ENCODE measurements around the gene MAP1LC3C. TPM values are rescaled to one million over a fixed set of nuclear protein-coding genes. Genes with fewer than 3 reads are reported as not detected.
A peak's percentile ranks its signal among the peaks of the same experiment; 100 is the strongest.

The MAP1LC3C gene
- total and polyA plus RNA-seq, 2 experiments from 2014 or later: 0.36 TPM; not detected in 1

- H3K9ac ChIP-seq: no peak overlapping the region
- H3K79me2 ChIP-seq (ENCODE audit: insufficient read depth): no peaks in the 10 kb centered on the region
- WGBS, 2 experiments (ENCODE audit: low coverage in 1 of 2, low lambda C conversion rate in 2 of 2, missing lambda C conversion rate in 2 of 2): 70 to 72% methylated on average over 3 of the region's 3 CpGs
- no peak overlapping the region for H3K4me3 ChIP-seq
- no peak for DNase-seq
- H3K9me2 ChIP-seq (ENCODE audit: insufficient read depth): no peaks in the 10 kb centered on the region
- H3K4me1 ChIP-seq (ENCODE audit: insufficient read depth): peaks cover 20% of the 10 kb centered on the region
- no peaks in the 10 kb centered on the region for H3K27me3 ChIP-seq (replicated peaks; ENCODE audit: insufficient read depth)
- TF ChIP-seq EZH2phosphoT487 (IDR thresholded peaks at IDR 0.05; ENCODE audit: insufficient read depth, low read depth): no peak
- no peak overlapping the region for H3K27ac ChIP-seq
- H3K9me3 ChIP-seq (ENCODE audit: low read depth): no peaks in the 10 kb centered on the region
- no peak overlapping the region for H2AFZ ChIP-seq
- peaks cover 11% of the 10 kb centered on the region; the same call in 1 of the 2 replicates for H3F3A ChIP-seq (ENCODE audit: insufficient read depth)
- H4K20me1 ChIP-seq (ENCODE audit: insufficient read depth): no peaks in the 10 kb centered on the region
- in situ Hi-C loops (cut with MboI): loop anchor here (25.0 kb wide), 1 partner anchor 1305 kb away; no protein-coding TSS in a partner anchor
- H3K4me2 ChIP-seq (ENCODE audit: unreplicated experiment): no peak overlapping the region
- no peaks in the 10 kb centered on the region for H3K36me3 ChIP-seq (ENCODE audit: low read depth)
Measured at GRCh38 chr1:242006976-242007375, 8.1 kb upstream of the MAP1LC3C start.

- Histone ChIP-seq H3K27ac (no peak overlapping the region), H4K20me1 (ENCODE audit: insufficient read depth) (no peaks in the 10 kb centered on the region), H3K27me3 (replicated peaks; ENCODE audit: insufficient read depth) (no peaks in the 10 kb centered on the region), H3K79me2 (ENCODE audit: insufficient read depth) (no peaks in the 10 kb centered on the region), H3K4me1 (ENCODE audit: insufficient read depth) (peaks cover 26% of the 10 kb centered on the region), H3K9ac (no peak overlapping the region), H2AFZ (no peak overlapping the region), H3K4me3 (no peak overlapping the region), H3K4me2 (ENCODE audit: unreplicated experiment) (no peak overlapping the region), H3K36me3 (ENCODE audit: low read depth) (no peaks in the 10 kb centered on the region), H3K9me3 (ENCODE audit: low read depth) (no peaks in the 10 kb centered on the region), H3K9me2 (ENCODE audit: insufficient read depth) (no peaks in the 10 kb centered on the region), H3F3A (ENCODE audit: insufficient read depth) (peaks cover 11% of the 10 kb centered on the region; the same call in 1 of the 2 replicates)
- WGBS, 2 experiments (ENCODE audit: low coverage in 1 of 2, low lambda C conversion rate in 2 of 2, missing lambda C conversion rate in 2 of 2): 70 to 71% methylated on average over 5 of the region's 5 CpGs
- TF ChIP-seq EZH2 (IDR thresholded peaks at IDR 0.05; ENCODE audit: insufficient read depth, poor library complexity, severe bottlenecking) (no peak), EZH2phosphoT487 (IDR thresholded peaks at IDR 0.05; ENCODE audit: insufficient read depth, low read depth) (no peak)
- DNase-seq: peak; percentile 64
- in situ Hi-C loops (cut with MboI): loop anchor here (25.0 kb wide), 1 partner anchor 1306 kb away; no protein-coding TSS in a partner anchor
Measured at GRCh38 chr1:242005866-242006535, 7.1 kb upstream of the MAP1LC3C start.

GRCh38 chr1:242004751-242005495 is 6.0 kb upstream of the MAP1LC3C start:
- Histone ChIP-seq H3K27me3 (replicated peaks; ENCODE audit: insufficient read depth) (no peaks in the 10 kb centered on the region), H3K9me2 (ENCODE audit: insufficient read depth) (no peaks in the 10 kb centered on the region), H3K79me2 (ENCODE audit: insufficient read depth) (no peaks in the 10 kb centered on the region), H3K4me2 (ENCODE audit: unreplicated experiment) (no peak overlapping the region), H3F3A (ENCODE audit: insufficient read depth) (peaks cover 11% of the 10 kb centered on the region; the same call in 1 of the 2 replicates), H3K4me1 (ENCODE audit: insufficient read depth) (peaks cover 26% of the 10 kb centered on the region), H3K9me3 (ENCODE audit: low read depth) (no peaks in the 10 kb centered on the region), H4K20me1 (ENCODE audit: insufficient read depth) (no peaks in the 10 kb centered on the region), H3K4me3 (no peak overlapping the region), H2AFZ (no peak overlapping the region), H3K36me3 (ENCODE audit: low read depth) (no peaks in the 10 kb centered on the region), H3K9ac (no peak overlapping the region), H3K27ac (no peak overlapping the region)
- TF ChIP-seq EZH2phosphoT487 (IDR thresholded peaks at IDR 0.05; ENCODE audit: insufficient read depth, low read depth) (no peak), EZH2 (IDR thresholded peaks at IDR 0.05; ENCODE audit: insufficient read depth, poor library complexity, severe bottlenecking) (no peak)
- 78 to 85% methylated on average over 5 of the region's 5 CpGs for WGBS, 2 experiments (ENCODE audit: low coverage in 1 of 2, low lambda C conversion rate in 2 of 2, missing lambda C conversion rate in 2 of 2)
- no peak for DNase-seq
- in situ Hi-C loops (cut with MboI): loop anchor here (25.0 kb wide), 1 partner anchor 1307 kb away; no protein-coding TSS in a partner anchor

GRCh38 chr1:242002510-242002909 is 3.6 kb upstream of the MAP1LC3C start:
- TF ChIP-seq EZH2 (IDR thresholded peaks at IDR 0.05; ENCODE audit: insufficient read depth, poor library complexity, severe bottlenecking) (no peak), EZH2phosphoT487 (IDR thresholded peaks at IDR 0.05; ENCODE audit: insufficient read depth, low read depth) (no peak)
- in situ Hi-C loops (cut with MboI): loop anchor here (25.0 kb wide), 1 partner anchor 1310 kb away; no protein-coding TSS in a partner anchor
- H2AFZ ChIP-seq: no peak overlapping the region
- no peaks in the 10 kb centered on the region for H3K9me3 ChIP-seq (ENCODE audit: low read depth)
- no peak overlapping the region for H3K4me2 ChIP-seq (ENCODE audit: unreplicated experiment)
- 30 to 33% methylated on average over 4 of the region's 4 CpGs for WGBS, 2 experiments (ENCODE audit: low coverage in 1 of 2, low lambda C conversion rate in 2 of 2, missing lambda C conversion rate in 2 of 2)
- H3K4me1 ChIP-seq (ENCODE audit: insufficient read depth): peaks cover 35% of the 10 kb centered on the region
- H3K27me3 ChIP-seq (replicated peaks; ENCODE audit: insufficient read depth): no peaks in the 10 kb centered on the region
- H3K36me3 ChIP-seq (ENCODE audit: low read depth): no peaks in the 10 kb centered on the region
- H3K27ac ChIP-seq: no peak overlapping the region
- no peaks in the 10 kb centered on the region for H4K20me1 ChIP-seq (ENCODE audit: insufficient read depth)
- H3K9me2 ChIP-seq (ENCODE audit: insufficient read depth): no peaks in the 10 kb centered on the region
- H3K9ac ChIP-seq: no peak overlapping the region
- H3K4me3 ChIP-seq: no peak overlapping the region
- DNase-seq: peak; percentile 26
- H3K79me2 ChIP-seq (ENCODE audit: insufficient read depth): no peaks in the 10 kb centered on the region
- H3F3A ChIP-seq (ENCODE audit: insufficient read depth): peaks cover 8% of the 10 kb centered on the region; the same call in 1 of the 2 replicates
